Pons (tissue), 1 donor: ENCODE data around the gene C1QL1.

Source experiments
- DNase-seq: peaks from one replicate; pipeline ENCODE4 v3.0.0-alpha.2; 2016; ENCODE audit warnings: low spot score

Gene C1QL1

GRCh38 chr17:44914148-44914547 is 54.0 kb downstream of the C1QL1 start:
- peak; percentile 3 for DNase-seq

DNA sequence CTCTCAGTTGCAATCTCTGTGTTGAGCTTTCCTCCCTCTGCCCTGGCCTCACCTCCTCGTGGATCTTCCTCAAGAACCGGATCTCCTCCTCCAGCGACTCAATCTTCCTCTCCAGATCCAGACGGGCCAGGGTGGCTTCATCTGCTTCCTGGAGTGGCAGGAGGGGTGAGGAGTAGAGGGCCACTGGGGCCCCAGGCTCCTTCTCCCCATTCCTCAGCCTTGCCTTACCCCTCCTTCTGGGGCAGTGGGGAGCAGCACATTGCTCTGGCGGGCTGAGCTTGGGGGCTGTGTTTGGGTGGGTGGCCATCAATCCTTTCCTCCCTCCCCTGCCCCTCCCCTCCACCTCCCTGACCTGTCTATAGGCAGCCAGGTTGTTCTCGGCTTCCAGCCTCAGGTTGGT is 54.4 kb downstream of the C1QL1 start:
- no peak for DNase-seq

GRCh38 chr17:44912763-44913544 is 55.1 kb downstream of the C1QL1 start:
- no peak for DNase-seq

DNA sequence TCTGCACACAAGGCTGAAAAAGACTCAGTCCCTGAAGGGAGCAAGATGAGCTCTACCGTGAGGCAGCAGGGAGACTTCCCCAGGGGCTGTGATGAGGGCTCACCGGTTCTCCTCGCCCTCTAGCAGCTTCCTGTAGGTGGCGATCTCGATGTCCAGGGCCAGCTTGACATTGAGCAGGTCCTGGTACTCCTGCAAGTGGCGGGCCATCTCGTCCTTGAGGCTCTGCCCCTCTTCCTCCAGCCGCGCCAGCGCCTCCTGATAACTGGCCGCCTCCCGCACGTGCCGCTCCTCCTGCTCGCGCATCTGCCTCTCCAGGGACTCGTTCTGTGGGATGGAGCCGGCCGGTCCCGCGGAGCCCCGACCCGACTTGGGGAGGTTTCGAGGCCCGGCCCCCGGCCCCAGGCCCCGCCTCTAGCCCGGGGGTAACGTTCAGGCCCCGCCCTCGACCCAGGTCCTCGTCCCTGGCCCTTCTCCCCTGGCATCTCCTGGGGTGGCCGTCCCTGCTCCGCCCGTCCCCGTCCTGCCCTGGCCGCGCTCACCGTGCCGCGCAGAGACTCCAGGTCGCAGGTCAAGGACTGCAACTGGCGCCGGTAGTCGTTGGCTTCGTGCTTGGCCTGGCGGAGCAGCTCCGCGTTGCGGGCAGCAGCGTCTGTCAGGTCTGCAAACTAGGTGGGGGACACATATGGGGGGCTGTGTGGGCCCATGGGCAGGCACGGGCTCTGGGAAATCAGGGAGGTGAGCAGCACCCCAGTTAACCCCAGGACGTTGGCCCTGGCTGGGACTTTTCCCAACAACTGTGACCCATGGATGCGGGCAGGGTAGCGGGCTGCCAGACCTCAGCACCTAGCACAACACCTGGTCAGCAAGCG is 56.7 kb downstream of the C1QL1 start:
- DNase-seq = peak; percentile 36

- DNase-seq = peak; percentile 3
Measured at GRCh38 chr17:44910231-44911106, 57.6 kb downstream of the C1QL1 start.
